ENCODE measurements around the gene TRMT10B.
A peak's percentile ranks its signal among the peaks of the same experiment; 100 is the strongest.
"Not testable (repeated sequence)": the region's sequence is repeated elsewhere in the genome, so short reads cannot be mapped to it uniquely, and the experiment has no call there.

Gene TRMT10B

DNA sequence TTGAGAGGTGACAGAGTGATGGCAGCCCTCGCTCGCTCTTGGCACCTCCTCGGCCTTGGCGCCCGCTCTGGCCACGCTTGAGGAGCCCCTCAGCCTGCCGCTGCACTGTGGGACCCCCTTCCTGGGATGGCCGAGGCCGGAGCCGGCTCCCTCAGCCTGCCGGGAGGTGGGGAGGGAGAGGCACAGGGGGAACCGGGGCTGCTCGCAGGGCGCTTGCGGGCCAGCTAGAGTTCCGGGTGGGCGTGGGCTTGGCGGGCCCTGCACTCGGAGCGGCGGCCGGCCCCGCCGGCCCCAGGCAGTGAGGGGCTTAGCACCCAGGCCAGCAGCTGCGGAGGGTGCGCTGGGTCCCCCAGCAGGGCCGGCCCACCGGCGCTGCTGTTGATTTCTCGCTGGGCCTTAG is 1.9 kb upstream of the TRMT10B start:
- DNase-seq = not testable (repeated sequence)

DNA sequence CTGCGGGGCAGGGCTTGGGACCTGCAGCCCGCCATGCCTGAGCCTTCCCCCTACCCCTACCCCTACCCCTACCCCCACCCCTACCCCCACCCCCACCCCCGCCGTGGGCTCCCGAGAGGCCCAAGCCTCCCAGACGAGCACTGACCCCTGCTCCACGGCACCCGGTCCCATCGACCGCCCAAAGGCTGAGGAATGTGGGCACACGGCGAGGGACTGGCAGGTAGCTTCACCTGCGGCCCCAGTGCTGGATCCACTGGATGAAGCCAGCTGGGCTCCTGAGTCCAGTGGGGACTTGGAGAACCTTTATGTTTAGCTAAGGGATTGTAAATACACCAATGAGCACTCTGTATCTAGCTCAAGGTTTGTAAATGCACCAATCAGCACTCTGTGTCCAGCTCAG is 1.5 kb upstream of the TRMT10B start:
- DNase-seq = not testable (repeated sequence)

DNA sequence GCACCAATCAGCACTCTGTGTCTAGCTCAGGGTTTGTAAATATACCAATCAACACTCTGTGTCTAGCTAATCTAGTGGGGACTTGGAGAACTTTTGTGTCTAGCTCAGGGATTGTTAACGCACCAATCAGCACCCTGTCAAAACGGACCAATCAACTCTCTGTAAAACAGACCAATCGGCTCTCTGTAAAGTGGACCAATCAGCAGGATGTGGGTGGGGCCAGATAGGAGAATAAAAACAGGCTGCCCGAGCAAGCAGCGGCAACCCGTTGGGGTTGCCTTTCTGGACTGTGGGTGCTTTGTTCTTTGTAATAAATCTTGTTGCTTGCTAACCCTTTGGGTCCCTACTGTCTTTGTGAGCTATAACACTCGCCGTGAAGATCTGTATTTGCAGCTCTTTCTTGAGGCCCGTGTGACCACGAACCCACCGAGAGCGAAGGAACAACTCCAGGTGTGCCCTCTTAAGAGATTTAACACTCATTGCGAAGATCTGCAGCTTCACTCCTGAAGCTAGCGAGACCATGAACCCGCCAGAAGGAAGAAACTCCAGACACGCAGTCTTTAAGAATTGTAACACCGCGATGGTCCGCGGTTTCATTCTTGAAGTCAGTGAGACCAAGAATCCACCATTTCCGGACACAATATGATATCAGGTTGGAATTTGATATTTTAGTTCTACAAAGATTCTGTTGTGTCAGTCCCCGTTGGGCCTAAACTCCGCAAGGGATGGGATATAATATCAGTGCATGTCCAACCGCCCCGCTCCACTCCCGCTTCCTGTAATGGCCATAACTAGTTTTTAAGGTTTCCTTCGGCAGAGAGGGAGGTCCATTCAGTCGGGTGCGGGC is 740 bp upstream of the TRMT10B start:
- no peak for DNase-seq

- no peak for DNase-seq
Measured at GRCh38 chr9:37758747-37759146, 5.1 kb downstream of the TRMT10B start.

DNA sequence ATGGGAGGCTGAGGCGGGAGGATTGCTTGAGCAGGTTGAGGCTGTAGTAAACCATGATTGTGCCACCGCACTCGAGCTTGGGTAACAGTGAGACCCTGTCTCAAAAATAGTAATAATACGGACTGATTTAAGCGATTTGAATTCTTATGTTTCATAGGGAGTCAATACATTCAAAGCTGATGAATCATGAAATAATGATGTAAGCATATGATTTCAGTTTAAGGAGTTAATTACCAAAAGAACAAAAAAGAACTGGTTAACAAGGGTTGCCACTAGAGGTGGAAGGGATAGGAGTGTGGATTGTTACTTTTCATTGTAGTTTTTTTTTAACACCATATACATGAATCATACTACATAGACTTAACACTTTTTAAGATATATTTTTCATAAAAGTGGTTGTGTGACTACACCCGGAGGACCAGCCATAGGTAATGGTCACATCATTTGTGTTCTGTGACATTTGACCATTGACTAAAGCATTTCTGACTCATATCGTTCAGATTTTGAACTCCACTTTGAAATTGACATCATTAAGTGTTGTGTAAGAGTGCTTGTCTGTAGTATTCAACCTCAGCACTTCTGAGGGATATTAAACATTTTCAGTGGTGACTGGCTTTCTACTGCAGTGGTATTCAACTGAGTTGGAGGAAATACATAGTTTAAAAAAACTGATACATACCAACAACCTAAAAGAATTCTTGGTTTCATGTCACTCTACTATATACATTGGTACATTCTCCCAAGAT is 7.0 kb downstream of the TRMT10B start:
- no peak for DNase-seq

- DNase-seq = no peak
Measured at GRCh38 chr9:37761511-37761910, 7.9 kb downstream of the TRMT10B start.

DNA sequence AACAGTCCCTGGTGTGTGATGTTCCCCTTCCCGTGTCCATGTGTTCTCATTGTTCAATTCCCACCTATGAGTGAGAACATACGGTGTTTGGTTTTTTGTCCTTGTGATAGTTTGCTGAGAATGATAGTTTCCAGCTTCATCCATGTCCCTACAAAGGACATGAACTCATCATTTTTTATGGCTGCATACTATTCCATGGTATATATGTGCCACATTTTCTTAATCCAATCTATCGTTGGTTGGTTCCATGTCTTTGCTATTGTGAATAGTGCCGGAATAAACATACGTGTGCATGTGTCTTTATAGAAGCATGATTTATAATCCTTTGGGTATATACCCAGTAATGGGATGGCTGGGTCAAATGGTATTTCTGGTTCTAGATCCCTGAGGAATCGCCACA is 11.7 kb downstream of the TRMT10B start:
- DNase-seq = not testable (repeated sequence)

- DNase-seq = no peak
Measured at GRCh38 chr9:37769306-37769705, 15.7 kb downstream of the TRMT10B start.

GRCh38 chr9:37769995-37770394 is 16.4 kb downstream of the TRMT10B start:
- DNase-seq = no peak

DNA sequence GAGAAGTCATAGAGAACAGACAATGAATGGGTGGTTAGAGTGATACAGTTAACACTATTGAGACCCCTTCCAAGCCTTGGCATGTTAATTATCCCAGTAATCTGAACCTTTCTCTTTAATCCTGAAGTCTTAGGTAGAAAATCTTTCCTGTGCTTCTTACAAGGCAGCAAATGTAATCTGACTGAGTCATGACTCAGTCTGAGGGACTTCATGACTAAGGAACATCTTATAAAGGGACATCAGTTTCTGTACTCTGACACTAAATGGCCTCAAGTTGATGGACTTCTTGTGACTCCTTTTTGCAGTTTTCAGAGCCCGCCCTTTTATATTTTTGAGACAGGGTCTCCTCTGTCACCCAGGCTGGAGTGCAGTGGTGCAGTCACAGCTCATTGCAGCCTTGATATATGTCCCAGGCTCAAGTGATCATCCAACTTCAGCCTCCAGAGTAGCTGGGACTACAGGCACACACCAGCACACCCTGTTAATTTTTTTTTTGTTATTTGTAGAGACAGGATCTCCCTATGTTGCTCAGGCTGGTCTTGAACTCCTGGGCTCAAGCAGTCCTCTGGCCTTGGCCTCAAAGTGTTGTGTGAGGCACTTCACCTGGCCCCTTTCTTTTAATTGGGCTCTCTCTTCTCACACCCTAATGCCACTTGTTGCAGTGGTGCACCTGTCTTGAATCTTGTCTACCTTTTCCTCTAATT is 21.8 kb downstream of the TRMT10B start:
- no peak for DNase-seq

DNA sequence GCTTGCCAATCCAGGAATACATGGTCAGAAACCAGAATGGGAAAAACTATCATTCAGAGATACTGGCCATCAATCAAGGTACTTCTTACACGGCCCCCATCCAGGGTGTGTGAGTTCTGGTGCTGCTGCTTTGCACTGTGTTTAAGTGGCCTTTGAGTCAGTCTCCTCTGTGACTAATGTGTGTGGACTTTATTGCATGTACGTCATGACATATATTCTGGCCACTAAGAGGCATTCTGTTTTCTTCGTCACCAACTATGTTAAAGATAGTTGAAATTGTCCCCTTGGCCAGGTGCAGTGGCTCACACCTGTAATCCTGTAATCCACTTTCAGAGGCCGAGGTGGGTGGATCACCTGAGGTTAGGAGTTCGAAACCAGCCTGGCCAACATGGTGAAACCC is 22.7 kb downstream of the TRMT10B start:
- DNase-seq = no peak

DNA sequence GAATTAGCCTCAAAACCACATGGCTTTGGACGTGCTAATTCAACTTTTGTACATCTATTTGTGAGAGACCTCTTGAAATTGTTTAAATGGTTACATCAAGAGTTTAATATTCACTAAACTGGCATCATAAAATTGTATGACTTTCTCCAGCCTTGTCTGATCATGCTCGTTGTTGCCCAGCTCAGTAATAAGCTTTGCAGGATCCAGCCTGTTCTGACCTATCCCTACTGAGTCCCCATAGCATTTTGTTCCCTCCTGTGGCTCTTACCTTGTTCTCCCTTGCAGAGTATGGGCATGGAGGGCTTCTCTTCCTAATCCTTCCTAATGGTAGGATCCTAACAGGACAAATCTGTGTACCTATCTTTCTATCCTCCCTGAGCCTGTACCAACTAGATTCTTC is 24.9 kb downstream of the TRMT10B start:
- DNase-seq = no peak

- no peak for DNase-seq
Measured at GRCh38 chr9:37784291-37784615, 30.6 kb downstream of the TRMT10B start.

GRCh38 chr9:37784616-37785483 is 31.2 kb downstream of the TRMT10B start, which contains the start of gene EXOSC3:
Gene EXOSC3, minus strand, starts transcription at chr9:37785064. Its CDS starts 20 bp downstream, at chr9:37785044.
- DNase-seq = peak; percentile 84

DNA sequence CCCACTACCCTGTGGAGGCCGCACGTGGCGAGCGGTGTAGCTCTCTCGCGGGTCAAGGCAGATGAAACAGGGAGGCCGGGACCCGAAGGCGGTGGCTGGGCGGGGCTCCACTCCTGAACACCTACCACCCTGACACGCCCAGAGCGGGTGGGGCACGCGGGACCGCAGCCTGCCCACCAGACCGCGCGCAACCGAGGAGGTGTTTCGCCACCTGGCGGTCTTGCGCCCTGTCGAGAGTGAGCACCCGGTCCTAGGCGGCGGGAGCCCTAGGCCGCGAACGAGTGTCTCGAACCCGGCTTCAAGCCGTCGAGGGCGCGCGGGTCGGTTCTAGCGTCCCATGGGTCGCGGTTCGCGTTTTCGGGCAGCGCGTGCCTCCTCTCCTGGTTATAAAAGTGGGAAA is 33.5 kb downstream of the TRMT10B start:
- no peak for DNase-seq

GRCh38 chr9:37788332-37788731 is 34.7 kb downstream of the TRMT10B start:
- DNase-seq = no peak

DNA sequence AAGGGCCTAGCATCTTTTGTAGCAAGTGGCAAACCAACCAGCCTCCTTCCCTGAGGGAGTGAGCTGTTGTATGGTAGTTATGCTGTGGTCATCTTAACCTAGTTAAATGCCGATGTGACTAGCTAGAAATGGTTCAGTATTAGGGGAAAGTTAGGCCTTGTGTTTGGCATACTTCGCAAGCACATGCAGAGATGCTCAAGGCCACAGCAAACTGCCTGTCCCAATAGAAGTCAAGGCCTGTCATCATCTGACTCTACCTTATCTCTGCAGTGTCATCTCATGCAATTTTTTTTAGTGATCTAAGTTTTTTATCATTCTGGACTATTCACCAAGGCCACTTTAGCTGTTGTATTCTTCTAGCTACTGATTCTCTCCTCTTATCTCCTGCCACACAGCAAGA is 36.5 kb downstream of the TRMT10B start:
- no peak for DNase-seq

DNA sequence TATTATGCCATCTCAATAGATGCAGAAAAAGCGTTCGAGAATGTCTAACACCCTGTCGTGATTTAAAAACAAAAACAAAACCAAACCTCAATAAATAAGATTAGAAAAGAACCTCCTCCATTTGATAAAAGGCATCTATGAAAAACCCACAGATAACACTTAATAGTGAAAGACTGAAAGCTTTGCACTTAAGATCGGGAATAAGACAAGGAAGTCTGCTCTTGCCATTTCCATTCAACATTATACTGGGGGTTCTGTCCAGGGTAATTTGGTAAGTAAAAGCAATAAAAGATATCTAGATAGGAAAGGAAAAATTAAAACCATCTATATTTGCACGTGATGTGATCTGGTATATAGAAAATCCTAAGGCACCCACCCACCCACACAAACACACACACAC is 38.5 kb downstream of the TRMT10B start:
- no peak for DNase-seq

DNA sequence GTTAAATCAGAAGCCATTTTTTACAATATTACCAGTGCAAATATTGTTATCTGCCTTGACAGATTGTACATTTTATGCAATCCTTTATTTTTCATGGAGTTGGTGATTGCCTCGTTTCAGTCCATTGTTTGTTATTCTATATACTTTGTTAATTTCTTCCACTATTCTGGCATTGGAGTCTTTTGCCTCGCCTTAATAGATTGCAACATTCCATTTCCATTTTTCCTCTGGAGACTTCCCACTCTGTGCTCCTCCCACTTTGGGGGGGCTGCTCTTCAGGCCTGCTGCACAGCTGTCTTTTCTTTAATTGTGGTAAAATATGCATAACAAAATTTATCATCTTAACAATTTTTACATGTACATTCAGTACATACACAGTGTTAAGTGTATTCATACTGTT is 42.6 kb downstream of the TRMT10B start:
- no peak for DNase-seq

- no peak for DNase-seq
Measured at GRCh38 chr9:37798677-37799076, 45.1 kb downstream of the TRMT10B start.

- peak; percentile 84 for DNase-seq
Measured at GRCh38 chr9:37800631-37801286, 47.2 kb downstream of the TRMT10B start, which contains the start of gene DCAF10. Gene DCAF10, plus strand, starts transcription at chr9:37800797. Its CDS starts 70 bp downstream, at chr9:37800867.

- DNase-seq = no peak
Measured at GRCh38 chr9:37801287-37801850, 47.8 kb downstream of the TRMT10B start.
